K562 (cell line): ENCODE data around the gene WASL. TPM values are rescaled to one million over a fixed set of nuclear protein-coding genes. Genes with fewer than 3 reads are reported as not detected.

Experiments
- CXXC5 ChIP-seq: fragments of 250-450 bp; sonication (Bioruptor Pico); IDR thresholded peaks from 2 replicates; pipeline ENCODE4 v1.8.0; 2022; ENCODE audit warnings: inconsistent platforms, mild to moderate bottlenecking, moderate library complexity
- DACH1 ChIP-seq: fragments of 450-650 bp; IDR thresholded peaks from 2 replicates; pipeline ENCODE4 v1.6.1; 2018; ENCODE audit not compliant: partially characterized antibody
- ELF2 ChIP-seq: fragments of 250-450 bp; sonication (Bioruptor Pico); IDR thresholded peaks from 2 replicates; pipeline ENCODE4 v1.5.0; 2021; ENCODE audit warnings: mild to moderate bottlenecking
- ERF ChIP-seq: fragments of 450-650 bp; formaldehyde crosslinking; IDR thresholded peaks from 2 replicates; pipeline ENCODE4 v1.4.0; 2020; ENCODE audit warnings: mild to moderate bottlenecking, mixed read lengths
- HDAC8 ChIP-seq: fragments of 450-650 bp; IDR thresholded peaks from 2 replicates; pipeline ENCODE4 v1.6.1; 2016; ENCODE audit warnings: mild to moderate bottlenecking, missing genetic modification characterization, moderate library complexity, missing compliant biosample characterization
- KHSRP ChIP-seq: fragments of 450-650 bp; IDR thresholded peaks from 2 replicates; pipeline ENCODE4 v1.6.1; 2017
- KLF13 ChIP-seq: fragments of 450-650 bp; IDR thresholded peaks from 2 replicates; pipeline ENCODE4 v1.6.1; 2016; ENCODE audit warnings: missing genetic modification characterization, low read depth, mild to moderate bottlenecking, missing compliant biosample characterization, moderate library complexity, borderline replicate concordance
- MEF2D ChIP-seq: conservative IDR thresholded peaks from 2 replicates; pipeline ENCODE4 v1.6.1; 2016; ENCODE audit warnings: low read depth, missing genetic modification characterization, missing compliant biosample characterization
- NEUROD1 ChIP-seq: fragments of 150-350 bp; IDR thresholded peaks from 2 replicates; pipeline ENCODE4 v1.6.1; 2014; ENCODE audit warnings: borderline replicate concordance, low read length, low read depth; ENCODE audit not compliant: partially characterized antibody
- NFXL1 ChIP-seq: fragments of 450-650 bp; formaldehyde crosslinking; IDR thresholded peaks from 2 replicates; pipeline ENCODE4 v1.4.0; 2021; ENCODE audit warnings: mild to moderate bottlenecking
- NFYB ChIP-seq: IDR thresholded peaks from 2 replicates; pipeline ENCODE4 v1.6.1; 2011; ENCODE audit warnings: mild to moderate bottlenecking, moderate library complexity; ENCODE audit not compliant: insufficient read length; ENCODE audit errors: extremely low read depth
- PRMT5 ChIP-seq: sonication (generic); formaldehyde crosslinking; IDR thresholded peaks from 2 replicates; pipeline ENCODE4 v1.5.0; 2020; ENCODE audit warnings: missing genetic modification reagents
- RAD51 ChIP-seq: fragments of 450-650 bp; IDR thresholded peaks from 2 replicates; pipeline ENCODE4 v1.7.1; 2016; ENCODE audit warnings: low read depth, mild to moderate bottlenecking, borderline replicate concordance
- RBM17 ChIP-seq: fragments of 200-400 bp; formaldehyde crosslinking; IDR thresholded peaks from 2 replicates; pipeline ENCODE4 v1.6.1; 2017; ENCODE audit warnings: low read depth, mild to moderate bottlenecking, low read length, borderline replicate concordance
- SMARCE1 ChIP-seq: fragments of 450-650 bp; IDR thresholded peaks from 2 replicates; pipeline ENCODE4 v1.7.1; 2016; ENCODE audit warnings: mild to moderate bottlenecking
- TAF15 ChIP-seq: fragments of 200-400 bp; formaldehyde crosslinking; IDR thresholded peaks from 2 replicates; pipeline ENCODE4 v1.6.1; 2017; ENCODE audit warnings: mild to moderate bottlenecking, low read depth, low read length, moderate library complexity
- YBX1 ChIP-seq: fragments of 450-650 bp; IDR thresholded peaks from 2 replicates; pipeline ENCODE4 v1.7.1; 2016; ENCODE audit warnings: mild to moderate bottlenecking
- ZC3H11A ChIP-seq: IDR thresholded peaks from 2 replicates; pipeline ENCODE4 v1.6.1; 2012; ENCODE audit warnings: low read depth, low read length, improper control_type of control experiment
- ZNF217 ChIP-seq: sonication (generic); formaldehyde crosslinking; IDR thresholded peaks from 2 replicates; pipeline ENCODE4 v1.8.0; 2022; ENCODE audit warnings: mild to moderate bottlenecking, missing genetic modification reagents
- ZNF551 ChIP-seq: fragments of 250-450 bp; sonication (Bioruptor Pico); IDR thresholded peaks from 2 replicates; pipeline ENCODE4 v1.5.0; 2021; ENCODE audit warnings: mild to moderate bottlenecking, moderate library complexity
- ZNF586 ChIP-seq: fragments of 450-650 bp; formaldehyde crosslinking; conservative IDR thresholded peaks from 2 replicates; pipeline ENCODE4 v1.4.0; 2020; ENCODE audit warnings: mild to moderate bottlenecking, moderate library complexity
- ZNF764 ChIP-seq: fragments of 250-450 bp; sonication (Bioruptor Pico); IDR thresholded peaks from 2 replicates; pipeline ENCODE4 v1.4.0; 2020; ENCODE audit warnings: low read depth, mild to moderate bottlenecking, moderate library complexity
- polyA plus RNA-seq, 8 experiments: library from polyadenylated mRNA; depleted of rRNA in 4 of 8; stranded (reverse) in 5 of 8; unstranded in 3 of 8; fragments of >200 nt; fragmentation: Nextera tagmentation in 2 of 8; fragmentation: Illumina TruSeq in 1 of 8; extraction: Ambion mirVana in 2 of 8; extraction: Trizol in 1 of 8; gene quantifications; 2 replicates each; pipeline versions ENCODE4 v1.2.1 to v1.2.3, GENCODE V29; 2011 to 2014; ENCODE audit warnings: inconsistent platforms in 1 of 8, missing spikeins in 1 of 8
- total RNA-seq, 7 experiments: library from RNA; depleted of rRNA in 6 of 7; stranded (reverse); fragments of >200 nt in 6 of 7; fragmentation: Illumina TruSeq in 2 of 7; extraction: Trizol in 2 of 7; gene quantifications; 2 replicates each; pipeline versions ENCODE4 v1.2.1 to v1.2.3, GENCODE V29; 2011 to 2021; ENCODE audit warnings: low replicate concordance in 1 of 7
- TF ChIP-seq, protein P1 (sequence below), 2 experiments: IDR thresholded peaks; 2 replicates each; pipeline ENCODE4 v1.6.1; 2011; ENCODE audit warnings: borderline replicate concordance in 1 of 2, control low read depth in 1 of 2, low read depth in 1 of 2, low read length in 1 of 2, mild to moderate bottlenecking in 1 of 2, mixed read lengths in 1 of 2, moderate library complexity in 1 of 2; ENCODE audit not compliant: insufficient read depth in 1 of 2, insufficient read length in 1 of 2, poor library complexity in 1 of 2, severe bottlenecking in 1 of 2; ENCODE audit errors: extremely low read depth in 1 of 2
- TF ChIP-seq, protein P2 (sequence below), 2 experiments: fragments of 450-650 bp in 1 of 2; sonication (generic) in 1 of 2; formaldehyde crosslinking in 1 of 2; IDR thresholded peaks in 1 of 2; conservative IDR thresholded peaks in 1 of 2; 2 replicates each; pipeline versions ENCODE4 v1.6.1 to v1.8.1; 2016 to 2023; ENCODE audit warnings: mild to moderate bottlenecking in 2 of 2, moderate library complexity in 2 of 2, inconsistent platforms in 1 of 2, missing genetic modification reagents in 1 of 2
- TF ChIP-seq, protein P3 (sequence below): fragments of 450-650 bp; formaldehyde crosslinking; IDR thresholded peaks from 2 replicates; pipeline ENCODE4 v1.4.0; 2020; ENCODE audit warnings: mild to moderate bottlenecking, mixed read lengths
- TF ChIP-seq, protein P4 (sequence below): fragments of 250-450 bp; sonication (Bioruptor Pico); IDR thresholded peaks from 2 replicates; pipeline ENCODE4 v1.4.0; 2020

WASL gene
- total and polyA plus RNA-seq, 9 of the 15 experiments (the other 6 are each of a cell fraction or from before 2014, with no cell fraction given): 3.2 to 13.9 (median 8.3) TPM

DNA sequence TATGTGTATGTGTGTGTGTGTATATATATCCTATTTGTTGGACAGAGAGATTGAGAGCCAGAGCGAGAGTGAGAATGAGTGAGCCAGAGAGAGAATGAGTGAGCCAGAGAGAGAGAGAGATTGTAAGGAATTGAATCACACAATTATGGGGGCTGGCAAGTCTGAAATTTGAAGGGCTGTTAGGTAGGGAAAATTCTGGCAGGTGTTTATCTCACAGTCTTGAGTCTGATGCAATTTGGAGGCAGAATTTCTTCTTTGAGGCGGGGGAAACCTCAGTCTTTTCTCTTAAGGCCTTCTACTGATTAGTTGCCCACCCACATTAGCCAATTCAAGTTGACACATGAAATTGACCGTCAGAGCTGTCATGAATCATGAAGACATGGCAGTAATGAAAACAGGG lies 41.0 kb upstream of the WASL start (continued):
- TF ChIP-seq, protein P1, sequence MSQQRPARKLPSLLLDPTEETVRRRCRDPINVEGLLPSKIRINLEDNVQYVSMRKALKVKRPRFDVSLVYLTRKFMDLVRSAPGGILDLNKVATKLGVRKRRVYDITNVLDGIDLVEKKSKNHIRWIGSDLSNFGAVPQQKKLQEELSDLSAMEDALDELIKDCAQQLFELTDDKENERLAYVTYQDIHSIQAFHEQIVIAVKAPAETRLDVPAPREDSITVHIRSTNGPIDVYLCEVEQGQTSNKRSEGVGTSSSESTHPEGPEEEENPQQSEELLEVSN (IDR thresholded peaks at IDR 0.05; ENCODE audit: borderline replicate concordance in 1 of 2, extremely low read depth in 1 of 2, insufficient read depth in 1 of 2, insufficient read length in 1 of 2, low read depth in 1 of 2, low read length in 1 of 2, poor library complexity in 1 of 2, severe bottlenecking in 1 of 2): no peak
- TF ChIP-seq RAD51: no peak
- peak; percentile 61 for TF ChIP-seq CXXC5 (CRISPR knock-in tag)
- no peak for TF ChIP-seq RBM17
- TF ChIP-seq ZNF586 (CRISPR knock-in tag): no peak
- no peak for TF ChIP-seq ERF (CRISPR knock-in tag)
- TF ChIP-seq, protein P2, sequence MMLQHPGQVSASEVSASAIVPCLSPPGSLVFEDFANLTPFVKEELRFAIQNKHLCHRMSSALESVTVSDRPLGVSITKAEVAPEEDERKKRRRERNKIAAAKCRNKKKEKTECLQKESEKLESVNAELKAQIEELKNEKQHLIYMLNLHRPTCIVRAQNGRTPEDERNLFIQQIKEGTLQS (IDR thresholded peaks at IDR 0.05): peak; percentile 90
- TF ChIP-seq, protein P2 (CRISPR knock-in tag; conservative IDR thresholded peaks at IDR 0.05): no peak
- TF ChIP-seq ZNF551 (CRISPR knock-in tag): no peak
- no peak for TF ChIP-seq ELF2 (CRISPR knock-in tag)
- no peak for TF ChIP-seq KHSRP
- TF ChIP-seq ZNF764: no peak
- TF ChIP-seq, protein P3, sequence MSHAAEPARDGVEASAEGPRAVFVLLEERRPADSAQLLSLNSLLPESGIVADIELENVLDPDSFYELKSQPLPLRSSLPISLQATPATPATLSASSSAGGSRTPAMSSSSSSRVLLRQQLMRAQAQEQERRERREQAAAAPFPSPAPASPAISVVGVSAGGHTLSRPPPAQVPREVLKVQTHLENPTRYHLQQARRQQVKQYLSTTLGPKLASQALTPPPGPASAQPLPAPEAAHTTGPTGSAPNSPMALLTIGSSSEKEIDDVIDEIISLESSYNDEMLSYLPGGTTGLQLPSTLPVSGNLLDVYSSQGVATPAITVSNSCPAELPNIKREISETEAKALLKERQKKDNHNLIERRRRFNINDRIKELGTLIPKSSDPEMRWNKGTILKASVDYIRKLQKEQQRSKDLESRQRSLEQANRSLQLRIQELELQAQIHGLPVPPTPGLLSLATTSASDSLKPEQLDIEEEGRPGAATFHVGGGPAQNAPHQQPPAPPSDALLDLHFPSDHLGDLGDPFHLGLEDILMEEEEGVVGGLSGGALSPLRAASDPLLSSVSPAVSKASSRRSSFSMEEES (CRISPR knock-in tag): no peak
- TF ChIP-seq HDAC8 (tag): no peak
- 0 out of 2 replicates have a peak, but pooled peaks have one; percentile 52 for TF ChIP-seq MEF2D (tag)
- no peak for TF ChIP-seq YBX1
- no peak for TF ChIP-seq ZNF217 (CRISPR knock-in tag)
- TF ChIP-seq NFYB: no peak
- TF ChIP-seq SMARCE1: peak; percentile 50; the same call in 1 of the 2 replicates
- TF ChIP-seq ZC3H11A: no peak
- TF ChIP-seq TAF15: no peak
- TF ChIP-seq KLF13 (tag): no peak
- TF ChIP-seq, protein P4, sequence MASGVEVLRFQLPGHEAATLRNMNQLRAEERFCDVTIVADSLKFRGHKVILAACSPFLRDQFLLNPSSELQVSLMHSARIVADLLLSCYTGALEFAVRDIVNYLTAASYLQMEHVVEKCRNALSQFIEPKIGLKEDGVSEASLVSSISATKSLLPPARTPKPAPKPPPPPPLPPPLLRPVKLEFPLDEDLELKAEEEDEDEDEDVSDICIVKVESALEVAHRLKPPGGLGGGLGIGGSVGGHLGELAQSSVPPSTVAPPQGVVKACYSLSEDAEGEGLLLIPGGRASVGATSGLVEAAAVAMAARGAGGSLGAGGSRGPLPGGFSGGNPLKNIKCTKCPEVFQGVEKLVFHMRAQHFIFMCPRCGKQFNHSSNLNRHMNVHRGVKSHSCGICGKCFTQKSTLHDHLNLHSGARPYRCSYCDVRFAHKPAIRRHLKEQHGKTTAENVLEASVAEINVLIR (CRISPR knock-in tag): 0 out of 2 replicates have a peak, but pooled peaks have one; percentile 28
- TF ChIP-seq PRMT5: no peak
- TF ChIP-seq DACH1: no peak
- no peak for TF ChIP-seq NEUROD1
- 0 out of 2 replicates have a peak, but pooled peaks have one; percentile 24 for TF ChIP-seq NFXL1 (CRISPR knock-in tag)
